ENCODE data around the gene ZNF280B.
"Not testable (repeated sequence)": the region's sequence is repeated elsewhere in the genome, so short reads cannot be mapped to it uniquely, and the experiment has no call there.

The ZNF280B gene

GRCh38 chr22:22484023-22484422 is 24.5 kb downstream of the ZNF280B start:
- H3K4me3 ChIP-seq (ENCODE audit: low read depth in 1 of 2, low read length in 1 of 2) = no peak overlapping the region
- no peaks in the 10 kb centered on the region for H3K36me3 ChIP-seq
- H3K4me1 ChIP-seq (ENCODE audit: control insufficient read depth in 1 of 2, insufficient read depth in 1 of 2, low read depth in 1 of 2, low read length in 1 of 2) = no peaks in the 10 kb centered on the region

DNA sequence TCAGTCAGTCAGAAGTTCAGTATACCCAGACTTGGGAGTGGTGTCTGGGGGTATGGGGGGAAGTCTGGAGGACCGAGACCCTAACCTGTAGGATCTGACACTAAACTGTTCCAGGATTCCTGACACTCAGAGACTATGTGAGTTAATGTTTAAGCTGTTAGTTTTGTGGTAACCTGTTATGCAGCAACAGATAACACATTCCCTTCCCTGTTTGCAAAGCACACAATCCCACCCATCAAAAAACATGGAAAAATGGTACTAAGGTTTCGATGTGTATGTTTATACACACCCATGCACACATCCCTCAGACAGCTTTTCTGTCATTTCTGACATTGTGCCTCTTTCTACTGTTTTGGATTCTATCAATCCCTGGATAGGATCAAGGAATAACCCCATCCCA is 27.6 kb downstream of the ZNF280B start:
- Histone ChIP-seq H3K9me3 (no peaks in the 10 kb centered on the region), H3K4me1 (ENCODE audit: control insufficient read depth in 1 of 2, insufficient read depth in 1 of 2, low read depth in 1 of 2, low read length in 1 of 2) (no peaks in the 10 kb centered on the region), H3K27ac (no peak overlapping the region), H3K36me3 (no peaks in the 10 kb centered on the region), H3K27me3 (no peaks in the 10 kb centered on the region), H3K4me3 (ENCODE audit: low read depth in 1 of 2, low read length in 1 of 2) (no peak overlapping the region)
- no peak for TF ChIP-seq CTCF (IDR thresholded peaks at IDR 0.05)

More at GRCh38 chr22:22484023-22484422, 24.5 kb downstream of the ZNF280B start:
- Histone ChIP-seq H3K27ac (no peak overlapping the region), H3K9me3 (no peaks in the 10 kb centered on the region), H3K27me3 (no peaks in the 10 kb centered on the region)
- no peak for TF ChIP-seq CTCF (IDR thresholded peaks at IDR 0.05)

- TF ChIP-seq CTCF (IDR thresholded peaks at IDR 0.05) = no peak
- Histone ChIP-seq H3K27me3 (no peaks in the 10 kb centered on the region), H3K27ac (no peak overlapping the region)
Measured at GRCh38 chr22:22479999-22480532, 28.5 kb downstream of the ZNF280B start.

GRCh38 chr22:22479116-22479515 is 29.4 kb downstream of the ZNF280B start:
- H3K4me3 ChIP-seq (ENCODE audit: low read depth in 1 of 2, low read length in 1 of 2) = no peak overlapping the region
- H3K4me1 ChIP-seq (ENCODE audit: control insufficient read depth in 1 of 2, insufficient read depth in 1 of 2, low read depth in 1 of 2, low read length in 1 of 2) = no peaks in the 10 kb centered on the region
- no peaks in the 10 kb centered on the region for H3K36me3 ChIP-seq
- no peaks in the 10 kb centered on the region for H3K27me3 ChIP-seq
- no peaks in the 10 kb centered on the region for H3K9me3 ChIP-seq
- no peak overlapping the region for H3K27ac ChIP-seq
- TF ChIP-seq CTCF (IDR thresholded peaks at IDR 0.05) = no peak

More at GRCh38 chr22:22479999-22480532, 28.5 kb downstream of the ZNF280B start:
- no peaks in the 10 kb centered on the region for H3K4me1 ChIP-seq (ENCODE audit: control insufficient read depth in 1 of 2, insufficient read depth in 1 of 2, low read depth in 1 of 2, low read length in 1 of 2)
- H3K9me3 ChIP-seq = no peaks in the 10 kb centered on the region
- no peak overlapping the region for H3K4me3 ChIP-seq (ENCODE audit: low read depth in 1 of 2, low read length in 1 of 2)
- H3K36me3 ChIP-seq = no peaks in the 10 kb centered on the region

- Histone ChIP-seq H3K4me1 (ENCODE audit: control insufficient read depth in 1 of 2, insufficient read depth in 1 of 2, low read depth in 1 of 2, low read length in 1 of 2) (no peaks in the 10 kb centered on the region), H3K4me3 (ENCODE audit: low read depth in 1 of 2, low read length in 1 of 2) (no peak overlapping the region), H3K9me3 (no peaks in the 10 kb centered on the region), H3K27me3 (no peaks in the 10 kb centered on the region), H3K36me3 (no peaks in the 10 kb centered on the region), H3K27ac (no peak overlapping the region)
- no peak for TF ChIP-seq CTCF (IDR thresholded peaks at IDR 0.05)
Measured at GRCh38 chr22:22478470-22478869, 30.1 kb downstream of the ZNF280B start.

- Histone ChIP-seq H3K4me3 (ENCODE audit: low read depth in 1 of 2, low read length in 1 of 2) (no peak overlapping the region), H3K9me3 (no peaks in the 10 kb centered on the region), H3K27ac (no peak overlapping the region), H3K27me3 (no peaks in the 10 kb centered on the region), H3K4me1 (ENCODE audit: control insufficient read depth in 1 of 2, insufficient read depth in 1 of 2, low read depth in 1 of 2, low read length in 1 of 2) (no peaks in the 10 kb centered on the region), H3K36me3 (no peaks in the 10 kb centered on the region)
- no peak for TF ChIP-seq CTCF (IDR thresholded peaks at IDR 0.05)
Measured at GRCh38 chr22:22474733-22475132, 33.8 kb downstream of the ZNF280B start.

GRCh38 chr22:22471104-22471503 is 37.4 kb downstream of the ZNF280B start:
- H3K27me3 ChIP-seq; H3K4me3 ChIP-seq (ENCODE audit: low read depth in 1 of 2, low read length in 1 of 2); H3K36me3 ChIP-seq; H3K9me3 ChIP-seq; H3K4me1 ChIP-seq (ENCODE audit: control insufficient read depth in 1 of 2, insufficient read depth in 1 of 2, low read depth in 1 of 2, low read length in 1 of 2); H3K27ac ChIP-seq: not testable (repeated sequence)
